Psoas muscle (tissue), 8 donors: ENCODE measurements around the gene SCP2D1. TPM values are rescaled to one million over a fixed set of nuclear protein-coding genes. Genes with fewer than 3 reads are reported as not detected.

Source experiments
- ATAC-seq, 4 donors: fragments of 200-7000 bp; cut with Tn5 transposase; one replicate each; pipeline ENCODE4 v1.9.1; 2020; ENCODE audit warnings: moderate library complexity in 3 of 4, mild to moderate bottlenecking in 2 of 4
- DNase-seq, 2 donors: peaks; one replicate each; pipeline ENCODE4 v3.0.0-alpha.2; 2020
- H3K27ac ChIP-seq: fragments of 200-600 bp; one replicate; pipeline ENCODE4 v1.8.0; 2022
- H3K27me3 ChIP-seq, 3 donors: fragments of 200-600 bp in 1 of 3; one replicate each; pipeline versions ENCODE4 v1.6.1 to v1.8.0; 2013 to 2022; ENCODE audit warnings: low read length in 2 of 3, mild to moderate bottlenecking in 2 of 3, moderate library complexity in 1 of 3; ENCODE audit not compliant: insufficient read depth in 3 of 3
- H3K36me3 ChIP-seq, 2 donors: fragments of 200-600 bp in 1 of 2; one replicate each; pipeline versions ENCODE4 v1.6.1 to v1.8.0; 2013 to 2022; ENCODE audit warnings: low read depth in 1 of 2, mild to moderate bottlenecking in 1 of 2, moderate library complexity in 1 of 2; ENCODE audit not compliant: insufficient read depth in 1 of 2
- H3K4me1 ChIP-seq: fragments of 200-600 bp; one replicate; pipeline ENCODE4 v1.8.0; 2022
- H3K4me3 ChIP-seq: fragments of 200-600 bp; one replicate; pipeline ENCODE4 v1.8.0; 2022; ENCODE audit warnings: mild to moderate bottlenecking
- H3K9me3 ChIP-seq: fragments of 200-600 bp; one replicate; pipeline ENCODE4 v1.8.0; 2022
- WGBS, 3 donors: extraction: QIAGEN DNeasy Blood & Tissue Kit; methylation state at CpG; one replicate each; pipeline versions ENCODE4 v1.1.6 to v1.1.7; 2013; 5-methylcytosine and 5-hydroxymethylcytosine counted together
- intact Hi-C, 2 donors: fragments of 100-400 bp; cut with DNase I; formaldehyde crosslinking; loops; one replicate each; pipeline versions ENCODE4 v1.11.0 to v1.14.2; 2022
- polyA plus RNA-seq, 3 donors: library from polyadenylated mRNA; stranded (reverse); fragments of 200-250 nt; gene quantifications; one replicate each; pipeline ENCODE4 v1.2.3, GENCODE V29; 2013
- total RNA-seq, 4 donors: library from RNA; stranded (reverse); fragmentation: NEBNext Ultra II Directional in 2 of 4; extraction: Animal tissue kit (Norgen Biotek cat#: 25700) in 2 of 4; gene quantifications; one replicate each; pipeline versions ENCODE4 v1.2.1 to v1.2.4, GENCODE V29; 2021 to 2023
- TF ChIP-seq, protein P1 (sequence below): fragments of 200-600 bp; IDR thresholded peaks from one replicate; pipeline ENCODE4 v1.8.0; 2022; ENCODE audit warnings: antibody characterized with exemption
- donor health status: healthy with polysubstance abuse.
- donor health status: DM: no; HTN: no; CAD: no; lungs with moderate emphysema.
- donor health status: Bipolar disorder and iron deficiency.
- donor health status: healthy.
- donor health status: DM: yes; HTN: yes; CAD: no.
- donor health status: DM: no; HTN: no; CAD: no.
- donor health status: DM: no; HTN: no; CAD: no.
- donor health status: DM: yes; HTN: yes; CAD: no.

Gene SCP2D1
- total and polyA plus RNA-seq, 7 donors = not detected

DNA sequence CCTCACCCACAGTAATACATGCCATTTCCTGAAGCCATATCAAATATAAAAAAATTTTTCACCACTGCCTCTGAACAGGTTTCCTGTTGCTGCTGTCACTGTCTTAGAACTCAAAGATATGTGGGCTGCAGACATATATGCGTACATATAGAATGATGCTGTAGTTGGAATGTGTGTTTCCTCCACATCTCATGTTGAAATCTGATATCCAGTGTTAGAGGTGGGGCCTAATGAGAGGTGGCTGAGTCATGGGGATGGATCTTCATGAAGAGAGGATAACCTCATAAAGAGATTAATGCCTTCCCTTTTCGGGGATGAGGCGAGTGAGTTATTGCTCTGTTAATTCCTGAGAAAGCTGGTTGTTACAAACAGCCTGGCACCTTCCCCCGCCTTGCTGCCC lies 7.7 kb upstream of the SCP2D1 start:
- Histone ChIP-seq H3K4me3 (no peak overlapping the region), H3K9me3 (no peaks in the 10 kb centered on the region), H3K36me3 (no peaks in the 10 kb centered on the region), H3K27me3 (no peaks in the 10 kb centered on the region), H3K4me1 (no peaks in the 10 kb centered on the region), H3K27ac (no peak overlapping the region)
- intact Hi-C loops = no loop called here
- ATAC-seq (no peak), DNase-seq (no peak)
- TF ChIP-seq, protein P1, sequence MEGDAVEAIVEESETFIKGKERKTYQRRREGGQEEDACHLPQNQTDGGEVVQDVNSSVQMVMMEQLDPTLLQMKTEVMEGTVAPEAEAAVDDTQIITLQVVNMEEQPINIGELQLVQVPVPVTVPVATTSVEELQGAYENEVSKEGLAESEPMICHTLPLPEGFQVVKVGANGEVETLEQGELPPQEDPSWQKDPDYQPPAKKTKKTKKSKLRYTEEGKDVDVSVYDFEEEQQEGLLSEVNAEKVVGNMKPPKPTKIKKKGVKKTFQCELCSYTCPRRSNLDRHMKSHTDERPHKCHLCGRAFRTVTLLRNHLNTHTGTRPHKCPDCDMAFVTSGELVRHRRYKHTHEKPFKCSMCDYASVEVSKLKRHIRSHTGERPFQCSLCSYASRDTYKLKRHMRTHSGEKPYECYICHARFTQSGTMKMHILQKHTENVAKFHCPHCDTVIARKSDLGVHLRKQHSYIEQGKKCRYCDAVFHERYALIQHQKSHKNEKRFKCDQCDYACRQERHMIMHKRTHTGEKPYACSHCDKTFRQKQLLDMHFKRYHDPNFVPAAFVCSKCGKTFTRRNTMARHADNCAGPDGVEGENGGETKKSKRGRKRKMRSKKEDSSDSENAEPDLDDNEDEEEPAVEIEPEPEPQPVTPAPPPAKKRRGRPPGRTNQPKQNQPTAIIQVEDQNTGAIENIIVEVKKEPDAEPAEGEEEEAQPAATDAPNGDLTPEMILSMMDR = no peak
- WGBS, 3 donors = 55 to 73% (median 68%) methylated on average over 4 of the region's 4 CpGs

GRCh38 chr20:18808712-18809111 lies 4.9 kb upstream of the SCP2D1 start:
- intact Hi-C loops = no loop called here

DNA sequence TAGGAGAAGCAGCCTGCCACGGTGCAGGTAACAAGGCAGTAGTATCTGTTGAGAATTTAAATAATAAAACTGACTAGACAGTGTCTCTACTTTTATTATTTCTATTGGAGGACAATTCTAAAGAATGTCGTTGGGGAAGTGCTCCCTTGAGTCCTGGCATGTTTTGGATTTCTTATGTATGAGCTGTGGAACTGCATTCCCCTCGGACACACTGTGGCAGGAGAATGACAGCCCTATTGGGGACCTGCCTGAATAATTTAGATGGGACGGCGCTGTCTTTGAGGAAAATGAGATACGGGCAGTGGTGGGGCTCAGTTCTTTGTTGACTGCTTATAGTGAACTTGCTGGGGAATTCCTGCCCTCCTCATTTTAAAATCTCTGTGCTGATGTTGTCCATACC lies 2.4 kb upstream of the SCP2D1 start:
- no peak overlapping the region for H3K4me3 ChIP-seq
- H3K36me3 ChIP-seq = no peaks in the 10 kb centered on the region
- ATAC-seq (no peak), DNase-seq (no peak)
- H3K9me3 ChIP-seq = no peaks in the 10 kb centered on the region
- TF ChIP-seq, protein P1 = no peak
- WGBS, 3 donors = 76 to 84% (median 76%) methylated on average over 6 of the region's 6 CpGs
- H3K27ac ChIP-seq = no peak overlapping the region
- intact Hi-C loops = no loop called here
- H3K4me1 ChIP-seq = no peaks in the 10 kb centered on the region
- H3K27me3 ChIP-seq = no peaks in the 10 kb centered on the region

More at GRCh38 chr20:18808712-18809111, 4.9 kb upstream of the SCP2D1 start:
- no peak overlapping the region for H3K4me3 ChIP-seq
- DNase-seq = no peak
- H3K27me3 ChIP-seq = no peaks in the 10 kb centered on the region
- no peaks in the 10 kb centered on the region for H3K9me3 ChIP-seq
- H3K27ac ChIP-seq = no peak overlapping the region
- 36 to 53% (median 43%) methylated on average over 3 of the region's 3 CpGs for WGBS, 3 donors
- no peak for ATAC-seq
- H3K36me3 ChIP-seq = no peaks in the 10 kb centered on the region
- H3K4me1 ChIP-seq = no peaks in the 10 kb centered on the region
- TF ChIP-seq, protein P1 = no peak

GRCh38 chr20:18811904-18812303 lies 1.7 kb upstream of the SCP2D1 start:
- DNase-seq = no peak
- Histone ChIP-seq H3K4me3 (no peak overlapping the region), H3K36me3 (no peaks in the 10 kb centered on the region), H3K27me3 (no peaks in the 10 kb centered on the region), H3K4me1 (no peaks in the 10 kb centered on the region), H3K9me3 (no peaks in the 10 kb centered on the region), H3K27ac (no peak overlapping the region)
- TF ChIP-seq, protein P1 = no peak
- 96 to 100% (median 99%) methylated on average over 3 of the region's 3 CpGs for WGBS, 3 donors
- intact Hi-C loops = no loop called here
- no peak for ATAC-seq

- Histone ChIP-seq H3K27ac (no peak overlapping the region), H3K9me3 (no peaks in the 10 kb centered on the region), H3K36me3 (no peaks in the 10 kb centered on the region), H3K27me3 (no peaks in the 10 kb centered on the region), H3K4me3 (no peak overlapping the region), H3K4me1 (no peaks in the 10 kb centered on the region)
- no peak for DNase-seq
- ATAC-seq = no peak
- intact Hi-C loops = no loop called here
- WGBS, 3 donors = 91 to 93% (median 91%) methylated on average over 6 of the region's 6 CpGs
- TF ChIP-seq, protein P1 = no peak
Measured at GRCh38 chr20:18815194-18815942, 1.8 kb downstream of the SCP2D1 start.
